Measurements from ENCODE around the gene TADA2B.
"Not testable (repeated sequence)": the region's sequence is repeated elsewhere in the genome, so short reads cannot be mapped to it uniquely, and the experiment has no call there.

DNA sequence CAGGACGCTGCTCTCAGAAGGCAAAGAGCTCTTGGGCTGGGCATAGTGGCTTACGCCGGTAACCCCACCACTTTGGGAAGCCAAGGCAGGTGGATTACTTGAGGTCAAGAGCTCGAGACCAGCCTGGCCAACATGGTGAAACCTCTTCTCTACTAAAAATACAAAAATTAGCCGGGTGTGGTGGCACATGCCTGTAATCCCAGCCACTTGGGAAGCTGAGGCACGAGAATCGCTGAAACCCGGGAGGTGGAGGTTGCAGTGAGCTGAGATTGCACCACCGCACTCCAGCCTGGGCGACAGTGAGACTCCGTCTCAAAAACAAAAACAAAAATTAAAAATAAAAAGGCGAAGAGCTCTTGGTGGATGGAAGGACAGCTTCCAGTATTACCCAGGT is 59.3 kb downstream of the TADA2B start:
- TF ChIP-seq, protein P1, sequence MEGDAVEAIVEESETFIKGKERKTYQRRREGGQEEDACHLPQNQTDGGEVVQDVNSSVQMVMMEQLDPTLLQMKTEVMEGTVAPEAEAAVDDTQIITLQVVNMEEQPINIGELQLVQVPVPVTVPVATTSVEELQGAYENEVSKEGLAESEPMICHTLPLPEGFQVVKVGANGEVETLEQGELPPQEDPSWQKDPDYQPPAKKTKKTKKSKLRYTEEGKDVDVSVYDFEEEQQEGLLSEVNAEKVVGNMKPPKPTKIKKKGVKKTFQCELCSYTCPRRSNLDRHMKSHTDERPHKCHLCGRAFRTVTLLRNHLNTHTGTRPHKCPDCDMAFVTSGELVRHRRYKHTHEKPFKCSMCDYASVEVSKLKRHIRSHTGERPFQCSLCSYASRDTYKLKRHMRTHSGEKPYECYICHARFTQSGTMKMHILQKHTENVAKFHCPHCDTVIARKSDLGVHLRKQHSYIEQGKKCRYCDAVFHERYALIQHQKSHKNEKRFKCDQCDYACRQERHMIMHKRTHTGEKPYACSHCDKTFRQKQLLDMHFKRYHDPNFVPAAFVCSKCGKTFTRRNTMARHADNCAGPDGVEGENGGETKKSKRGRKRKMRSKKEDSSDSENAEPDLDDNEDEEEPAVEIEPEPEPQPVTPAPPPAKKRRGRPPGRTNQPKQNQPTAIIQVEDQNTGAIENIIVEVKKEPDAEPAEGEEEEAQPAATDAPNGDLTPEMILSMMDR (IDR thresholded peaks at IDR 0.05; ENCODE audit: insufficient read depth, low read depth, low read length) = not testable (repeated sequence)
- not testable (repeated sequence) for TF ChIP-seq EZH2 (IDR thresholded peaks at IDR 0.05; ENCODE audit: insufficient read depth, low read length)

Data from astrocyte (in vitro differentiated cells and primary cell).